Medulla oblongata (tissue), 1 donor: ENCODE results near the gene GALNT9.
"Not testable (repeated sequence)": the region's sequence is repeated elsewhere in the genome, so short reads cannot be mapped to it uniquely, and the experiment has no call there.

Source experiments
- DNase-seq: peaks from one replicate; pipeline ENCODE4 v3.0.0-alpha.2; 2015; ENCODE audit errors: extremely low spot score

GALNT9 gene

GRCh38 chr12:132265056-132265800 is 64.2 kb downstream of the GALNT9 start:
- no peak for DNase-seq

- no peak for DNase-seq
Measured at GRCh38 chr12:132264086-132265010, 65.0 kb downstream of the GALNT9 start.

- no peak for DNase-seq
Measured at GRCh38 chr12:132263451-132264049, 65.8 kb downstream of the GALNT9 start.

GRCh38 chr12:132263061-132263360 is 66.4 kb downstream of the GALNT9 start:
- DNase-seq, result no peak

- no peak for DNase-seq
Measured at GRCh38 chr12:132262256-132263060, 66.9 kb downstream of the GALNT9 start.

- no peak for DNase-seq
Measured at GRCh38 chr12:132261328-132262138, 67.9 kb downstream of the GALNT9 start.

- no peak for DNase-seq
Measured at GRCh38 chr12:132260721-132261120, 68.7 kb downstream of the GALNT9 start.

GRCh38 chr12:132259872-132260695 is 69.3 kb downstream of the GALNT9 start:
- DNase-seq, result no peak

- DNase-seq, result no peak
Measured at GRCh38 chr12:132259364-132259871, 70.0 kb downstream of the GALNT9 start.

GRCh38 chr12:132258543-132258942 is 70.8 kb downstream of the GALNT9 start:
- no peak for DNase-seq

GRCh38 chr12:132257955-132258490 is 71.4 kb downstream of the GALNT9 start:
- DNase-seq, result no peak

- DNase-seq, result no peak
Measured at GRCh38 chr12:132257206-132257954, 72.0 kb downstream of the GALNT9 start.

- no peak for DNase-seq
Measured at GRCh38 chr12:132256646-132257045, 72.7 kb downstream of the GALNT9 start.

- no peak for DNase-seq
Measured at GRCh38 chr12:132255642-132256041, 73.7 kb downstream of the GALNT9 start.

- DNase-seq, result no peak
Measured at GRCh38 chr12:132253698-132254480, 75.5 kb downstream of the GALNT9 start.

GRCh38 chr12:132252981-132253380 is 76.4 kb downstream of the GALNT9 start:
- DNase-seq, result not testable (repeated sequence)

- DNase-seq, result no peak
Measured at GRCh38 chr12:132251741-132252490, 77.5 kb downstream of the GALNT9 start.
